ENCODE measurements around the gene ADAMTSL1. TPM values are rescaled to one million over a fixed set of nuclear protein-coding genes. Genes with fewer than 3 reads are reported as not detected.

ADAMTSL1 gene
- total RNA-seq, 1 experiment from 2014 or later, result 1.2 TPM

DNA sequence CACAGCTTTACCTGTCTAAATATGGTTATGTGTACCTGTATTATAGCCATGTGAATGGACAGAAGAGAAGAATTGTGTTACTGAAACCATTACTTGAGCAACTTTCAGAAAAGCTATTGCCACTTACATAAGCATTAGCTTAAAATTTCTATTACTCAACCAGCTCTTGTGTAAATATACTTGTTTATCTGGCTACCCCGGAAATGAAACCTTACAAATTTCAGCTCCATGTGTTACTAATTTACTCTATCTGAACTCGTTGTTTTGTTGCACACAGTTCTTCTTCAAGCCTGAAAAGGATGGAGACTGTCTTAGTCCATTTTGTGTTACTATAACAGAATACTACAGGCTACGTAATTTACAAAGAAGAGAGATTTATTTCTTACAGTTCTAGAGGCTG lies 22.5 kb upstream of the ADAMTSL1 start:
- no peak for DNase-seq
- H3K14ac ChIP-seq (ENCODE audit: insufficient read depth, low read length), result no peak overlapping the region
- no peaks in the 10 kb centered on the region for H3K23me2 ChIP-seq (ENCODE audit: insufficient read length, low read depth, low read length, poor library complexity, severe bottlenecking)
- no peak overlapping the region for H3K4ac ChIP-seq (ENCODE audit: low read depth, low read length)
- no peak overlapping the region for H3K56ac ChIP-seq (ENCODE audit: insufficient read length, low read depth, low read length)
- TF ChIP-seq CTCF (conservative IDR thresholded peaks at IDR 0.05), result no peak
- no peak overlapping the region for H2AFZ ChIP-seq (ENCODE audit: low read length)
- no peak overlapping the region for H3K9ac ChIP-seq (ENCODE audit: extremely low read depth, insufficient read length, low read length)
- no peak overlapping the region for H3K27ac Mint-ChIP-seq
- no peaks in the 10 kb centered on the region for H3K4me1 Mint-ChIP-seq
- H3K79me2 ChIP-seq (ENCODE audit: insufficient read depth, low read length), result no peaks in the 10 kb centered on the region
- H2BK15ac ChIP-seq (ENCODE audit: low read depth, low read length), result no peak overlapping the region
- no peak overlapping the region for H3K27ac ChIP-seq (ENCODE audit: insufficient read length, low read depth, low read length)
- no CpG with 5 or more reads among the region's 3 CpGs for WGBS (ENCODE audit: extremely low coverage, insufficient read length, low lambda C conversion rate)
- no peak overlapping the region for H3K4me3 Mint-ChIP-seq
- no peak overlapping the region for H2BK120ac ChIP-seq (ENCODE audit: low read depth, low read length, poor library complexity, severe bottlenecking)
- no peaks in the 10 kb centered on the region for H3K27me3 ChIP-seq (ENCODE audit: insufficient read depth, low read length)
- no peaks in the 10 kb centered on the region for H3K79me1 ChIP-seq (ENCODE audit: insufficient read depth, low read depth, low read length, poor library complexity, severe bottlenecking)
- no peak overlapping the region for H3K18ac ChIP-seq (ENCODE audit: insufficient read length, low read depth, low read length)
- H2BK20ac ChIP-seq (ENCODE audit: low read depth, low read length, poor library complexity, severe bottlenecking), result no peak overlapping the region
- H3K9me3 Mint-ChIP-seq, result no peaks in the 10 kb centered on the region
- no peak overlapping the region for H3K23ac ChIP-seq (ENCODE audit: insufficient read length, low read depth, low read length)
- no peak overlapping the region for H2BK5ac ChIP-seq (ENCODE audit: insufficient read length, low read length)
- H4K5ac ChIP-seq (ENCODE audit: insufficient read length, low read depth, low read length), result no peak overlapping the region
- H3K4me1 ChIP-seq (ENCODE audit: insufficient read depth, low read length), result no peaks in the 10 kb centered on the region
- H3K4me2 ChIP-seq (ENCODE audit: insufficient read depth, insufficient read length, low read length), result no peak overlapping the region
- H3K27me3 Mint-ChIP-seq (ENCODE audit: low read depth), result no peaks in the 10 kb centered on the region
- no peak overlapping the region for H3T11ph ChIP-seq (ENCODE audit: low read length)
- H2AK5ac ChIP-seq (ENCODE audit: insufficient read length, low read length), result no peak overlapping the region
- no peak overlapping the region for H4K91ac ChIP-seq (ENCODE audit: insufficient read length, low read depth, low read length)
- H4K8ac ChIP-seq (replicated peaks; ENCODE audit: insufficient read length, low read depth, low read length), result no peak overlapping the region
- no peaks in the 10 kb centered on the region for H3K36me3 Mint-ChIP-seq (ENCODE audit: insufficient read depth in 1 of 3, low read depth in 3 of 3)
- no peaks in the 10 kb centered on the region for H4K20me1 ChIP-seq (ENCODE audit: control insufficient read depth, insufficient read depth, insufficient read length)
- no peaks in the 10 kb centered on the region for H3K9me3 ChIP-seq (ENCODE audit: control insufficient read depth, low read depth, low read length)
- H2BK12ac ChIP-seq (ENCODE audit: insufficient read length, low read depth, low read length), result no peak overlapping the region

Measured in H9 (cell line).